Right hindlimb (tissue), 1 donor: ENCODE results near the gene CLCN1.

ENCODE experiments used
- DNase-seq: peaks from one replicate; pipeline ENCODE4 v3.0.0-alpha.2; 2018

Gene CLCN1

DNA sequence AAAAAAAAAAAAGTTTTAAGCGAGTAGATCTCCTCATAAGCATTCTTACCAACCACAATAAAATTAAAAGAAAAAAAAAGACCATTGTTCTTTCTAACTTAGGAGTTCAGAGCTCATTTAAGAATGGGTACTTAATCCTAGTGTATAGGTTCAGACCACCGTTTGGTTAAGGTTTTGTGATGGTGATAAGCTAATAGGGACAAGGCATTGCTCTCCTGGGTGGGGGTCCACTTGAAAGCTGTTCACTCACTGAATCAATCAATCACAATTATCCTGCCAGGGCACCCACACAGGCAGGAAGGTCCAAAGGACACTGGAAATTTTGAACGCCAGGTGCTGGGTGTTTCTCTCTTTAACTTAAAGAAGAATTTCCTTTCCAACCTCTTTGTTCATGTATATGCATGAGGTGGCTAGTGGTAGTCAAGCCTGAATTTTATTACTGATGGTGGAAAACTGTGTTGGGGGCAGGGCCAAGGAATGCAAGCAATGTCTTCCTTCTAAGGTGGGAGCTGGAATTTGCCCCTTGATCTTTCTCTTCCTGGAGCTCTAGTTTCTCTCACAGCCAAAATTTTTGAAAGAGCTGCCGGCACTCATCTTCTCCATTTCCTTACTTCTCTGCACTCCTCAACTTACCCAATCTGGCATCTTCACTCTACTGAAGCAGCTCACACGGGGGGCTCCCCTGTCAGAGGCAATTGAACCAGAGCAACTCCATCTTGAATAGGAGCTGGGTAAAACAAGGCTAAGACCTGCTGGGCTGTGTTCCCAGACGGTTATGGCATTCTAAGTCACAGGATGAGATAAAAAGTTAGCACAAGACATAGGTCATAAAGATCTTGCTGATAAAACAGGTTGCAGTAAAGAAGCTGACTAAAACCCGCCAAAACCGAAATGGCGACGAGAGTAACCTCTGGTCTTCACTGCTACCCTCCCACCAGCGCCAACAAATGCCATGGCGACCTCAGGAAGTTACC lies 54.1 kb downstream of the CLCN1 start:
- DNase-seq = no peak

DNA sequence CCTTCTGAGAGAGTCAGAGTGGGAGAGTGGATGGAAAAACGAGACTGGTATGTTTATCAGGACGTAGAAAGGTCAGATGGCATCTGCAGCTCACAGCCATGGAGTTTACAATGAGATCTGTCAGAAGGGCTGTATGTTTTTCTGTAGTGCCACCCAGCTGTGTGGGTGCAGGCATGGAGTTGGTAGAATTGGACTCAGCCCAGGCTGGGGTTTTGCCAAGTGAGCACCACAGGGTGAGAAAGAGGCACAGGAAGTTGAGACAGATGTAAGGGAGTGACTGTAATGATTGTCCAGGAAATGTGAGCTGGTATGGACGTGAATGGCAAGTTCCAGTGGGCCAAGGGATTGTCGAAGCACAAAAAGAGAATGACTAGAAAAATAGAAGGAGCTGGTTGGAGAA lies 56.2 kb downstream of the CLCN1 start:
- no peak for DNase-seq

DNA sequence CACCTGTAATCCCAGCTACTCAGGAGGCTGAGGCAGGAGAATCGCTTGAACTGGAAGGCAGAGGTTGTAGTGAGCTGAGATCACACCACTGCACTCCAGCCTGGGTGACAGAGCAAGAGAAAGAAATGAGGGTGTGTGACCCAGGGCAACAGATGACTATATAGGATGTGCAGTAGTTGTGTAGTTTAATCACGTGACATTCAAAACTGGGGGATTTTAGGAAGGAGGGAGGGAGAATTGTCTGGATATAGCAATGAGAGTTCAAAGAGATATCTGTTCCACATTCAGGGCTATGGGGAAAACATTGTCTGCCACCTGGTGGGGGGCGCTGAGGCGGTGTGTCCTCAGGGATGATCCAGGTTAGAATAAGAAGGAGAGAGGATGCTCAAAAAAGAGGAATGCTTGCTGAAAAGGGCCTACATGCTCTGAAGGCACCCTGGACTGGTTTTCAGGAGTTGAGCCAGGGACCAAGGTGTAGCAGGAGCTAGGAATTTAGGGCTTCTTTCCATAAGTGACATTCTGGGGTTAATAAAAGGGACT lies 57.4 kb downstream of the CLCN1 start:
- DNase-seq = no peak

DNA sequence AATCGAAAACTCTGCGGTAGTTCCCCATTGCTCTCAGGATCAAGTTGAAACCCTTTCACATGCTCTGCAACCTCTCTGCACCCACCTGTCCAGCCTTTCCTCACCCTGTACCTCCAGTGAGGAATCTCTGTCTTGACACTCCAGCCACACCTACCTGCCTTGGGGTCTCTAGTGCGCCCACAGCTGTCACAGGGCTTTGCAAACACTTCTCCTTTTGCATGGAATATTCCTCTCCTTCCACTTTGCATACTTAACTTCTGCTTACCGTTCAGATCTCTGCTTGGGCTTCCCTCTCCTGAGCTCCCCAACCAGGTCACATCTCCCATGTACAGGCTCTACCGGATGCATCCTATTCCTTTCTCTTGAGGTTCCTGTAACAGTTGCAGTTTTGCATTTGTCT lies 58.6 kb downstream of the CLCN1 start:
- no peak for DNase-seq

DNA sequence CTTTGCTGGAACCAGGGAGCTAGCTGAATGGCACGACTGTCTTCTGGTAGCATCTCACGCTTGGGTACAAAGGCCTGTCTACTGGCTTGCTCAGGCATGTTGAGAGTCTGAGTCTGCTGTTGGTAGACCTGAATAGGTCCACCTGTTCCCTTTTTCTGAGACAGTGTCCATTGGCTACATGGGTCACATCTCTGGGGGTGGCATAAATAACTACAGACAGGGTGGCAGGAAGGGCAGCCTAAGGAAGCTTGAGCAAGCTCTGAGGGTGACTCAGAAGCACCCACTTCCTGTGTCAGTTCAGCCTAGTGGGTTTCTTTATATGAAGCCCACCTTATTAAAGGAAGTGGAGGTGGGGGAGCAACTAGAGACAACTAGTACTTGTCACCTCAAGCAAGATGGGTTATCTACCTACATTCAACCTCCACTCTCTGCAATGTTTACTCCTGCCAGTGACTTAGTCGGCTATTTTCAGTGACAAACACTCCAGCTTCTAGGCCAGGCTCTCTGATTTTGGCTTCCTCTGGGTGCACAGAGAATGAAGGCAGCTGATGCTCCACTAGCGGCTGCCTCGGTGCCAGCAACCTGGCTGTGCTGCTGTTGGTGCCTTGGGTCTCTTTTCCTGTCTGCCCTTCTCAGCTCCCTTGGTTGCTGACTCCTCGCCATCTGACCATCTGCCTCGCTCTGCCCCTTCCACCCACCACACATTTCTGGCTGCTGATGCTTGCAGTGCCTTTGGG lies 59.6 kb downstream of the CLCN1 start:
- DNase-seq = no peak

DNA sequence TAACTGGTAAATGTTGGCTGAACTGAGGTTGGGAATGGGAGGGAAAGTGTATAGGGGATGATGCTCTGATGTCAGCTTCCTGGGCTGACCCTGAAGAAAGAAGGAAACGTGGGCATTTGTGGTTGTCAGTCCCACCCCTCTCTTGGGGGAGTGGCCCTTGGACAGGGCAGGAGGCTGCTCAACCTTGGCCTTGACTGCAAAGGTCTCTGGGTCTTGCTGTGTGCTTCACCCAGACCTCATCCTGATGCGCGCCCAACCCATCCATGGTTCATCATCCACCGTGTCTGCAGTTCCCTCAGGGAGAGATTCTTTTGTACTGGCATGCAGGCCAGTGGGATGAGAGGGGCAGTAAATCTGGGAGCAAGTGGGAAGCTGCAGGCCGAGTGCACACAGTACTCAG lies 60.5 kb downstream of the CLCN1 start:
- DNase-seq = no peak

DNA sequence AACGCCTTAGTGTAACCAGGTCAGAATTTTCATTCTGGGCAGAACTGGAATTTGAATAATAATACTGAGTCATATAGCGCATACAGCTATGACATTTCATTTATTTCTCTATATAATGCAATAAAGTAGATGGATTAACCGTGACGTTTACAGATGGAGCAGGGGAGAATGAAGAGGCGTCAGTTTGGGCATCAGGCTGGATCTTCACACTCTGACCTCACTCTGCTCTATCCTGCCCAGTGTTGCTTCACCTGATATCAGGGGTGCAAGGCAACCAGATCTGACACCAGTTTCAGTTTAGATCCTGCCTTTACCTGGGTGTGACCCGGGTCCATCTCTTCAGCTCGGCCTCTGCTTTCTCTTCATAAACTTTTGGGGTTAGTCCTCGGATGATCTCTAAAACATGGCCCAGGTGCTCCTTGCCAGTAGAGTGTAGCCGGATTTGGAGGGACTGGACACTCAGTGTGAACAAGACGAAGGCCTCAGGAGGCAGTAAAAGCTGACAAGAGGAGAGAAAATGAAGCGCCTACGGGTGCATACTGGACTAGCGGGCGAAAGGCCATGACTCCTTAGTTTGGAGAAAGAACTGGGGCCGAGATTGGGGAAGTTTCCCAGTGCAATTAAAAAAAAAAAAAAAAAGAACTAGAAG lies 63.8 kb downstream of the CLCN1 start:
- no peak for DNase-seq

DNA sequence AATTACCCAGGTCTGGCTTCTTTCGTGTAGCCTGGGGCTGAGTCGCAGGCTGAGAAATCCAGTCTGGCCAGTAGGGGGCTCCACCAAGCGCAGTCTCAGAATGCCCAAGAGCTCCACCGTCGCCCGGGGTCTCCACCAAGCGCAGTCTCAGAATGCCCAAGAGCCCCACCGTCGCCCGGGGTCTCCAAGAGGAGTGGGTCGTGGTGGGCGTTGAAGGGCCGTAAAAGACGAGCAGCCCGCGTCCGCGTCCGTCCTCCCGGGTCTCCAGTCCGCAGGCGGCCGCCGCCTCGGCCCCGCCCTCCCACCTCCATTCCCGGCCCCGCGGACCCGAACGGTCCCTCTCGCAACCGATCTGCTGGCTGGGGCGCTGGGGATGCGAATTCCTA lies 64.3 kb downstream of the CLCN1 start:
- peak; percentile 93 for DNase-seq

DNA sequence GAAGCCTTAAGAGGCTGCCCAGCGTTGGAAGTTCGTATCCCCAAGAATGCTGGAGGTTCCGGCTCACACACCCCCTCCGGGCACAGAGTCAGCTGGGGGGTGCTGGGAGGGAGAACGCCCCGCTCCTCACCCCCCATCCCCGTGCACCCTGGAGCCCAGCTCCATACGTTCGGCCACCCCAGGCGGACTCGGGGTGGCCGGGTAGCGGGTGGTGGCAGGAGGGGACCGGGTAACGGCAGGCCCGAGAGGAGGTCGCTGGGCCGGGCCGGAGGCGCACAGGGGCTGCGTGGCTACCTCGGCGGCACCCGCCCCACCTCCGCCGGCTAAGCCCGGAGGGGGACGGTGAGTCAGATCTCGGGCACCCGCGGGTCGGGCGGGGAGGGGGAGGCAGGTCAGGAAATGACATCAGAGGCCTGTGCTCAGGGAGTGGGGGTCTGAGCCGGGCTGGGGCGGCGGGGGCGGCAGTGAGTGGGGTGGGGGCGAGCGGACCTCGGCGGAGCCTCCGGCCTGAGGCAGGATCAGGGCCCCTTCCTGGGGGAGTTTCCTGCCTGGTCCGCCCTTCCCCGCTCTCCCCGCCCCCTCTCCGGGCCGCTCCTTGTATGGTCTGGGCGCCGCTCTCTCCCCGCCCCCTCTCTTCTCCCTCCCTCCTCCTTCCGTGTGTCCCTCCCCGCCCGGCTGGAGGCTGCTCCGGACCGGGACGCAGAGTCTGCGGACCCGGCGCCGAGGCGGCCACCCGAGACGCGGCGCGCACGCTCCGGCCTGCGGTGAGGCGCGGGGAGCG lies 64.9 kb downstream of the CLCN1 start, which contains the start of gene ZYX:
Gene ZYX, plus strand, starts transcription at position 700 of the 781 bp plus-strand sequence. CDS start 227 bp downstream, outside the sequence.
- DNase-seq = peak; percentile 98

DNA sequence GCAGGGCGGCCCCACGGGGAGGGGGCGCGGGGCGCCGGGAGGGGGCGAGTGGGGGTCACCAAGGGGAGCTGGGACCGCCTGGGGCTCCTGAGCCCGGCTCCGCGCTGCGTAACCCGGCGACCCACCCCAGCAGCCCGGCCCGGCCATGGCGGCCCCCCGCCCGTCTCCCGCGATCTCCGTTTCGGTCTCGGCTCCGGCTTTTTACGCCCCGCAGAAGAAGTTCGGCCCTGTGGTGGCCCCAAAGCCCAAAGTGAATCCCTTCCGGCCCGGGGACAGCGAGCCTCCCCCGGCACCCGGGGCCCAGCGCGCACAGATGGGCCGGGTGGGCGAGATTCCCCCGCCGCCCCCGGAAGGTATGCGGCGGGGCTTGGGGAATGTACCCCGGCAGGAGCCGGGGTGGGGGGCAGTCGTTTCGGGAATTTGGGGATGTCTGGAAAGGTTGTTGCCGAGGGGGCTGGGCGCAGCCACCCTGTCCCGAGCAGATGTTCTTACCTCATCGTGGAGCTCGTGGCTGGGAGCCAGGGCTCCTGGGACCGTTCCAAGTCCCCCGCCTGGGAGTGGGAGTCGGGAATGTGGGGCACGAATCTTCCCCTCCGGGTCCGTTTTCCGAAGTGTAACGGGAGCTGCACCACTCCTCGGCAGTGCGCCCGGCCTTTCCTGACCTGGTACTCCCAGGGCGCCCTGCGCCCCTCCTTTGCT lies 65.7 kb downstream of the CLCN1 start:
- DNase-seq = peak; percentile 92

DNA sequence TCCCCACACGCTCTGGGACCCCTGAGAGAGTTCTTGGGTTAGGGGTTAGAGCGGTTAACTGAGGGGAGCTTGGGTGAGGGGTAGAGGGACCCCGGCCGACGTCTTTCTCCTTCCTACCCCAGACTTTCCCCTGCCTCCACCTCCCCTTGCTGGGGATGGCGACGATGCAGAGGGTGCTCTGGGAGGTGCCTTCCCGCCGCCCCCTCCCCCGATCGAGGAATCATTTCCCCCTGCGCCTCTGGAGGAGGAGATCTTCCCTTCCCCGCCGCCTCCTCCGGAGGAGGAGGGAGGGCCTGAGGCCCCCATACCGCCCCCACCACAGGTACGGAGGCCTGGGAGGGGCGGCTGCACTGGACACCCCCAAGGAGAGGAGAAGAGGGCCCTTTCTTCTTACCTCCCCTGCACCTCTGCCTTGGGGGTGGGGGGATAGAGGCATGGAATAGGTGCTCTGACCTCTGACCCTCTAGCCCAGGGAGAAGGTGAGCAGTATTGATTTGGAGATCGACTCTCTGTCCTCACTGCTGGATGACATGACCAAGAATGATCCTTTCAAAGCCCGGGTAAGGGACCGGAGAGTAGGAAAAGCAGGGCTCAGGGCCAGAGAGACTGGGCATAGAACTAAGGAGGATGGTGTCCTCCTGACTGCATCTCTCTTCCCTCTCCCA lies 66.3 kb downstream of the CLCN1 start:
- no peak for DNase-seq

DNA sequence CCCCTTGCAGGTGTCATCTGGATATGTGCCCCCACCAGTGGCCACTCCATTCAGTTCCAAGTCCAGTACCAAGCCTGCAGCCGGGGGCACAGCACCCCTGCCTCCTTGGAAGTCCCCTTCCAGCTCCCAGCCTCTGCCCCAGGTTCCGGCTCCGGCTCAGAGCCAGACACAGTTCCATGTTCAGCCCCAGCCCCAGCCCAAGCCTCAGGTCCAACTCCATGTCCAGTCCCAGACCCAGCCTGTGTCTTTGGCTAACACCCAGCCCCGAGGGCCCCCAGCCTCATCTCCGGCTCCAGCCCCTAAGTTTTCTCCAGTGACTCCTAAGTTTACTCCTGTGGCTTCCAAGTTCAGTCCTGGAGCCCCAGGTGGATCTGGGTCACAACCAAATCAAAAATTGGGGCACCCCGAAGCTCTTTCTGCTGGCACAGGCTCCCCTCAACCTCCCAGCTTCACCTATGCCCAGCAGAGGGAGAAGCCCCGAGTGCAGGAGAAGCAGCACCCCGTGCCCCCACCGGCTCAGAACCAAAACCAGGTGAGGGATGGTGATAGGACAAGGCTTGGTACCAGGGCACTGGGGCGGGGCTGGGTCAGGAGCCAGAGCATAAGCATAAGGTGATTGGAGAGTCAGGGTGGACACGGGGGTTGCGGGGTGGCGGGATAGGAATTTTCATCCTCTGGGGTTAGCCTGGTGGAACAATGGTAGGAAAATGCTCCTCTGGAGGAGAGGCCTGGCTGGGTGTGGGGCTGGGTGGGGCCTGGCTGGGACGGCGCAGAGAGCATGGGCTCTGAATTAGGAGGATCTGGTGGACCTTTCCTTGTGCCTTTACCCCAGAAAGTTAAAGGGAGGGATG lies 67.1 kb downstream of the CLCN1 start:
- no peak for DNase-seq

DNA sequence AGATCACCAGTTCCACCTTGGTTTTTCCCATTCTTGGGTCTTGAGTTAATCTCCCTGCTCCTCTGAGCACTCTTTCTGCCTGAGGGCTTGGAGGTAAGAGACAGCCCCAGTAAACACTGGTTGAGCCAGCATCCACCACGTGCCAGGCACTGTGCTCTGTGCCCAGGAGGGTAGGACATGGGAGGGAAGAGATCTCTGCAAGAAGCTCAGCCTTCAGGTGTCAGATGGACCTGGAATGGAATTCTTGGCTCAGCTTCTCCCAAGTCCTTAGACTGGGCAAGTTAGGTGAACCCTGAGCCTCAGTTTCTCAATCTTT lies 67.7 kb downstream of the CLCN1 start:
- no peak for DNase-seq

DNA sequence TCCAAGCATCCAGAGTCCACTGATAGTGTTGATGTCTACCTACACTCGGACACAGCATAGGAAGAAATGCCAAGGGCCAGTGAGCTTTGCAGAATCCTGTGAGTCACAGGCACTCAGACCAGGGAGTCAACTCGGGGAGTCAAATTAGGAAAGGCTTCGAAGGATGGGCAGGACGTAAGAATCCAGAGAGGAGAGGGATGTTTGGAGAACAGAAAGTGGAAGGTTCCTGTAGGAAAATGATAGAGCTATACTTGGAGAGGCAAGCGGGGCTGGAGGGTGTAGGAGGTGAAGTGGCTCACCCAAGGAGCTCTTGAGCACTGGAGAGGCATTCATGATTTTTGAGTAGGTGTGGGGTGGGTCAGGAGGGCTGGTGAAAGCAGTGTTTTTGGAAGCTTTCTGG lies 68.2 kb downstream of the CLCN1 start:
- DNase-seq = no peak

DNA sequence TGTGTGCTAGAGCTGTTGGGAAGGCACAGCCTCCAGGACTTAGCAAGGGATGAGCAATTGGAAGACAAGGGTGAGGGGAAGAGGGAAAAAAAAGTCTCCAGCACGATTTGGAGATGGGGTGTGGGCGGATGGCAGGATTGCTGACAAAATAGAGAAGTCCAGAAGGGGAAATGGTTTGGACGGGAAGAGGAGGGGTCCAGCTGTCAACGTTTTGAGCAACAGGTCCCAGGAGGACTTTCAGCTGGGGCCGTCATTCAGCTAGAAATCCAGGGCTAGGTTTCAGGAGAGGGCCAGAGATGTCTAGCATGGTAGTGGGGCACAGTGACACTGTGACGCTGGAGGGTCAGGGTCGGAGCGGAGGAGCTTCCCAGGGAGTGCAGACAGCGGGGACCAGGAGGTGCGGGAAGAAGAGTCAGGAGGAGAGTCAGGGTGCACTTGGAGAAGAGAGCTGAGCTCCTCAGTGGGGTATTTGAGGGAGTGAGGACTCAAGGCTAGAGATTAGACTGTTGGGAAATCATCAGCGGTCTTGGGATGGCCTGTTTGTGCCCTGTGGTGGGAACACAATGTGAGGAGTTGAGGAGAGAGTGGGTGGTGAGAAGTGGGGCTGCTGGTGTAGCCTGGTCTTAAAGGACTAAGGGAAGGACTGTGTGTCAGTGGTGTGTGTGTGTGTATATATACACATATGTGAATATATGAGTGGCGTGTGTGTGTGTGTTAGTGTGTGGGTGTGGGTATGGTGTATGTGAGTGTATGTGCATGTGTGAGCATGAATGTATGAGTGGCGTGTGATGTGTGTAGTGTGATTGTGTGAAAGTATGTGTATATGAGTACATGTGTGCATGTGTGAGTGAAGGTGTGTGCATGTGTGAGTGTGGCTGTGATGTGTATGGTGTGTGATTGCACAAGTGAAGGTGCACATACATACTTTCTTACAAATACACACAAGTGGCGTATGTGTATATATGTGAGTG lies 69.0 kb downstream of the CLCN1 start:
- peak; percentile 62 for DNase-seq

DNA sequence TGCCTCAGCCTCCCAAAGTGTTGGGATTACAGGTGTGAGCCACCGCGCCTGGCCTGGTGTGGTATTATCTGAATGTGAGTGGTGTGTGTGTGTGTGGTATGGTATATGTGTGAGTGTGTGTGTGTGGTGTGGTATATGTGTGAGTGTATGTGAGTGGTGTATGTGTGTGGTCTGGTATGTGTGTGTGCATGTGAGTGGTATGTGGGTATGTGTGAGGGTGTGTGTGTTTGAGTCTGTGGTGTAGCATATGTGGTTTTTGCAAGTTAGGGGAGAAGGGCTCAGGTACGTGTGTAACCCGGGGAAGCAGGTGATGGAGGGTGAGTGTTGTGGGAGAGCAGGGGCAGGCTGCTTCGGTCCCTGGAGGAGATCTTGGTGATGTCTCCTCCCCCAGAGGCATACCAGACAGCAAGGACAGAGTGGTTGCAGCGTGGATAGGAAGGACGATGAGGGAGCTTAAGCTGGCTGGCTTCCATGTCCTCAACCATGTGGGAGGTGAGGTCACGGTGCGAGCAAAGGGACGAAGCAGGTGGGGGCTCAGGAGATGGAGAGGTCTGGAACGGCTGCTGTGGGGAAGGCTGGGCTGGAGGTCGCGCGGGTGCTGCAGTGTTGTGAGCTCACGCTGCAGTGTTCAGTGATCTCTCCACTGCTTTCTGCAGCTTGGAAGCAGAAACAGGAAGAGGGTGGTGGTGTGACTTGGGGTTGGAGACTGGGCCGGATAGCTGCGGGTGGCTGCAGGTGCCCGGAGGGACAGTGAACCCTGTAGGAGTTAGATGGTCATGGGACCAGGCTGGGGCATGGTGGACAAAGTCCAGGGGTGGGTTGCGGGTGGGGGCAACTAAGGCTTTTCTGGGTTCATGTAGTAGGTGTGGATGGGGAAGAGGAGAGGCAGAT lies 70.2 kb downstream of the CLCN1 start:
- DNase-seq = peak; percentile 36

DNA sequence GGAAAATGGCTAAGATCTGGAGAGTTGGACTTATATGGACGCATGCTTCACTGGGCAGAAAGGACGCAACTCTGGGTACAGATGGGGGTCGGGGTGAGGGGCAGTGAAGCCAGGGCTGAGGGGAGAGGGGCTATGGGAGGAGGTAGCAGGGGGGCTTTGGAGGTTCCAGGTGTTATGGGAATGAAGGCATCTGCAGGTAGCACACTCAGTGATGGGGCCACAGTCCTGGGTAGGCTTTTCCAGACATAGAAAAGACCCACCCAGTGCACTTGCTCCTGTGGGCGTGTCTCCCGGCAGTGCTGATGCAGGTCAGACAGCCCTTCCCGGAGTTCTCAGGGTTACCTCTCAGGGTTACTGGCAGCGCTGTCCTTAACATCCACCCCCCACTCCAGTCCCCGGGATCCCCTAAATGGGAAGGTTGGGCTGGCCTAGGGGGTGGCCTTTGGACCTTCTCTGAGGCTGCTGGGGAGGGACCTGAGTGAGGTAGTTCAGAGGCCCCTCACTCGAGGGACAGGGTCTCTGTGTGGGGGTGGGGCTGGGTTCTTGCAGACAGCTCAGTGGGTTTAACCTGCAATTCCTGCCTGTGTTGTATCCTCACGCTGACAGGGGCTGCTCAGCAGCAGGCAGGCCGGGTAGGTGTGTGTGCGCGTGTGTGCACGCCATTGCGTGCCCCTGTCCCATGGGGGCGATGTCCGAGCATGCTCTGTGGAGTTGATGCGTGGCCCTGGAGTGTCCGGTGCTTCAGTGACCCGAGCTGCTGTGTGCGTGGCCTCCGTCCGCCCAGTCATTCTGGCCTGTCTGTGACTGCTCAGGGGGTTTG lies 71.5 kb downstream of the CLCN1 start:
- peak; percentile 24 for DNase-seq
